Placental epithelial cell (primary cell): Measurements from ENCODE around the gene ZNF679. TPM values are rescaled to one million over a fixed set of nuclear protein-coding genes. Genes with fewer than 3 reads are reported as not detected.

Experiments used
- total RNA-seq: library from RNA; depleted of rRNA; stranded (reverse); fragments of >200 nt; gene quantifications from 2 replicates; pipeline ENCODE4 v1.2.3, GENCODE V29; 2012

The ZNF679 gene
- not detected in 2 replicates for total RNA-seq

GRCh38 chr7:64228174-64228573, at the start of gene ZNF679:
Gene ZNF679, plus strand, starts transcription at chr7:64228474. Its CDS starts 20,644 bp downstream, at chr7:64249118.

GRCh38 chr7:64206903-64207302, 21.4 kb upstream of the ZNF679 start, which contains the start of gene ZNF735:
Gene ZNF735, plus strand, starts transcription at chr7:64207203. Its CDS starts 0 bp downstream, at chr7:64207203.

DNA sequence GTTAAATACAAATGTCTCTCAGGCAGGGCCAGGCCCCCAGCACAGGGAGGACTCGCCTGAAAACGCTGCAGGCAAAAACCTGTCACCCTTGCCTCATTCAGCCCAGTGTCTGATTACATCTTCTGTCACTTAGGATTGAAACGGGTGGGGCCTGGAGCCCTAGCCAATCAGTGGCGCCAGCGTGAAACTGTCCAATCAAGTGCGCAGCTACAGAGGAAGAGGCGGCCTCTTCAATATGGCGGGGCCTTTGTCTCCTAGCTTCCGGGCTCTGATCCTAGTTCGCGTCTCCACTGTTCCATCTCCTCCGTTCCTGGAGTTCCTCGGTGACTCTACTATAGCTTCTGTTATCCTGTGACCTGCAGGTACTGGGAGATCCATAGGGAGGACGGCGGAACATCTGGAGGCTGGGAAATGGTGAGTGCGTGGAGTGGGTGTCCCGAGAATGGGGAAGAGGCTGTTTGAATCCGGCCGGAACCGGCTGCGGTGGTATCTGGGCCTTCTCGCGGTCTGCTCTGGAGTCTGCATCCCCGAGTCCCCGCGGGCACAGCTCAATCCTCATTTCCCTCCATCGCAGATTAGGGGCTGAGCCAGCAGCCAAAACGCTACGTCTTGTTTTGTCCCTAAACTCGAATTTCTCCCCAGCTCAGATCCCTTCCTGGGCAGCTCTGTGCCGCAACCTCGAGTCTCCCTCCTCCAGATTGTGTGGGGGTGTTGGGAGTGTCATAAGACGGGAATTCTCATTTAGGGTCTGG, 85.6 kb downstream of the ZNF679 start, which contains the start of gene ZNF736:
Gene ZNF736 (plus strand): TSS at position 222 of the 752 bp plus-strand sequence. CDS start 190 bp downstream, at position 412.

Other genes starting within 250 kb of the ZNF679 start
- not detected in 2 replicates for gene ZNF722, start 229.6 kb upstream of the ZNF679 start, total RNA-seq
- 1.6 and 1.7 TPM in 2 replicates for gene ZNF727, start 183.0 kb upstream of the ZNF679 start, total RNA-seq
- gene ZNF735, start 21.3 kb upstream of the ZNF679 start, total RNA-seq = not detected in 2 replicates
- gene ZNF736, start 85.5 kb downstream of the ZNF679 start, total RNA-seq = 6.6 and 14.9 TPM in 2 replicates